Naive thymus-derived CD4-positive, alpha-beta T cell (primary cell): ENCODE results near the gene TMX1. TPM values are rescaled to one million over a fixed set of nuclear protein-coding genes. Genes with fewer than 3 reads are reported as not detected.

Experiments used
- ATAC-seq: fragments of 150-1000 bp; cut with Tn5 transposase; 2 replicates; pipeline ENCODE4 v1.10.0; 2021; ENCODE audit warnings: mild to moderate bottlenecking, moderate library complexity
- CTCF ChIA-PET: fragments of 350-600 bp; sonication (Branson Sonifier 250); formaldehyde crosslinking; loops from one replicate; lab custom pipeline; 2021; ENCODE audit warnings: antibody characterized with exemption; lab: Charles Lee
- POLR2A ChIA-PET: fragments of 350-600 bp; sonication (Branson Sonifier 250); formaldehyde crosslinking; loops from one replicate; lab custom pipeline; 2021; ENCODE audit warnings: antibody characterized with exemption, inconsistent platforms; lab: Charles Lee
- DNase-seq, 9 donors: peaks; one replicate each; pipeline versions ENCODE4 v3.0.0 to v3.0.0-alpha.2; 2020 to 2022; ENCODE audit warnings: mixed read lengths in 1 of 9
- H3K27ac ChIP-seq: one replicate; pipeline ENCODE4 v1.7.0; 2013; ENCODE audit warnings: mild to moderate bottlenecking, low read depth, low read length, moderate library complexity
- H3K27me3 ChIP-seq, 2 donors: one replicate each; pipeline ENCODE4 v1.7.0; 2013; ENCODE audit warnings: low read length in 2 of 2, mild to moderate bottlenecking in 2 of 2, moderate library complexity in 2 of 2; ENCODE audit not compliant: control insufficient read depth in 2 of 2, insufficient read depth in 2 of 2
- H3K36me3 ChIP-seq, 3 experiments: 1 replicate in 2 of 3; 2 replicates in 1 of 3; pipeline ENCODE4 v1.7.0; 2013; ENCODE audit warnings: low read length in 3 of 3, mild to moderate bottlenecking in 3 of 3, moderate library complexity in 1 of 3; ENCODE audit not compliant: insufficient read depth in 3 of 3, control insufficient read depth in 2 of 3
- H3K4me1 ChIP-seq, 2 donors: one replicate each; pipeline ENCODE4 v1.7.0; 2013; ENCODE audit warnings: low read length in 2 of 2, mild to moderate bottlenecking in 2 of 2, moderate library complexity in 1 of 2; ENCODE audit not compliant: control insufficient read depth in 2 of 2, insufficient read depth in 2 of 2
- H3K4me3 ChIP-seq: 2 replicates; pipeline ENCODE4 v1.7.0; 2013; ENCODE audit warnings: mild to moderate bottlenecking, low read length
- H3K9me3 ChIP-seq, 3 experiments: 1 replicate in 2 of 3; 2 replicates in 1 of 3; pipeline ENCODE4 v1.7.0; 2013; ENCODE audit warnings: low read length in 3 of 3; ENCODE audit not compliant: control insufficient read depth in 2 of 3
- H3K27ac Mint-ChIP-seq, 9 donors: one replicate each; pipeline ENCODE4 v1.8.0; 2020 to 2022; ENCODE audit warnings: mixed read lengths in 9 of 9, mild to moderate bottlenecking in 8 of 9, moderate library complexity in 5 of 9, inconsistent platforms in 2 of 9
- H3K27me3 Mint-ChIP-seq, 5 donors: one replicate each; pipeline ENCODE4 v1.8.0; 2021 to 2022; ENCODE audit warnings: mixed read lengths in 5 of 5, mild to moderate bottlenecking in 1 of 5
- H3K36me3 Mint-ChIP-seq, 5 donors: one replicate each; pipeline ENCODE4 v1.8.0; 2020 to 2022; ENCODE audit warnings: mixed read lengths in 5 of 5, mild to moderate bottlenecking in 3 of 5, inconsistent platforms in 1 of 5
- H3K4me1 Mint-ChIP-seq, 7 donors: one replicate each; pipeline ENCODE4 v1.8.0; 2020 to 2022; ENCODE audit warnings: mixed read lengths in 7 of 7, mild to moderate bottlenecking in 3 of 7, inconsistent platforms in 1 of 7
- H3K4me3 Mint-ChIP-seq, 10 donors: one replicate each; pipeline ENCODE4 v1.8.0; 2020 to 2022; ENCODE audit warnings: mild to moderate bottlenecking in 10 of 10, mixed read lengths in 10 of 10, moderate library complexity in 6 of 10, inconsistent platforms in 2 of 10
- H3K9me3 Mint-ChIP-seq, 11 donors: one replicate each; pipeline ENCODE4 v1.8.0; 2020 to 2022; ENCODE audit warnings: mixed read lengths in 11 of 11, mild to moderate bottlenecking in 4 of 11, inconsistent platforms in 1 of 11, moderate library complexity in 1 of 11
- intact Hi-C, 2 donors: fragments of 100-400 bp; cut with micrococcal nuclease; formaldehyde crosslinking; loops; one replicate each; pipeline ENCODE4 v1.15.1; 2023
- polyA plus RNA-seq, 2 donors: library from polyadenylated mRNA; unstranded; fragments of 300-500 nt; fragmentation: Illumina TruSeq; gene quantifications; one replicate each; pipeline ENCODE4 v1.2.3, GENCODE V29; 2021
- total RNA-seq, 6 experiments: library from RNA in 5 of 6; stranded (reverse) in 5 of 6; gene quantifications; 1 replicate in 5 of 6; 2 replicates in 1 of 6; pipeline ENCODE4 v1.2.3 and lab custom pipeline; 2021 to 2026

Gene TMX1
- total and polyA plus RNA-seq, 7 experiments from 2014 or later: 13.3 to 48.3 (median 23.1) TPM

GRCh38 chr14:51207621-51208020 lies 32.4 kb upstream of the TMX1 start:
- H3K4me1 ChIP-seq: no peaks in the 10 kb centered on the region
- Mint-ChIP-seq H3K4me3 (no peak overlapping the region), H3K27ac (no peak overlapping the region), H3K36me3 (peaks cover 0 to 11% (median 0%) of the 10 kb centered on the region in 5 donors), H3K9me3 (peaks cover 0 to 4% (median 0%) of the 10 kb centered on the region in 11 donors), H3K4me1 (no peaks in the 10 kb centered on the region), H3K27me3 (peaks cover 26 to 43% (median 29%) of the 10 kb centered on the region in 5 donors)
- ChIA-PET CTCF (no interaction called here), POLR2A (no interaction called here)
- ATAC-seq: no peak
- H3K36me3 ChIP-seq: no peaks in the 10 kb centered on the region
- intact Hi-C loops: no loop called here
- no peaks in the 10 kb centered on the region for H3K27me3 ChIP-seq
- DNase-seq: no peak
- no peak overlapping the region for H3K4me3 ChIP-seq
- no peaks in the 10 kb centered on the region for H3K9me3 ChIP-seq
- no peak overlapping the region for H3K27ac ChIP-seq

GRCh38 chr14:51208982-51209381 lies 31.1 kb upstream of the TMX1 start:
- Histone ChIP-seq H3K4me1 (no peaks in the 10 kb centered on the region), H3K36me3 (no peaks in the 10 kb centered on the region), H3K4me3 (no peak overlapping the region), H3K27me3 (no peaks in the 10 kb centered on the region), H3K9me3 (no peaks in the 10 kb centered on the region), H3K27ac (no peak overlapping the region)
- CTCF ChIA-PET: no interaction called here
- POLR2A ChIA-PET: no interaction called here
- intact Hi-C loops: no loop called here
- H3K36me3 Mint-ChIP-seq: peaks cover 0 to 11% (median 0%) of the 10 kb centered on the region in 5 donors
- no peak overlapping the region for H3K4me3 Mint-ChIP-seq
- no peak overlapping the region for H3K27ac Mint-ChIP-seq
- peaks cover 0 to 4% (median 0%) of the 10 kb centered on the region in 11 donors for H3K9me3 Mint-ChIP-seq
- ATAC-seq (no peak), DNase-seq (no peak)
- peaks cover 26 to 34% (median 29%) of the 10 kb centered on the region in 5 donors for H3K27me3 Mint-ChIP-seq
- no peaks in the 10 kb centered on the region for H3K4me1 Mint-ChIP-seq

- Mint-ChIP-seq H3K4me3 (no peak overlapping the region), H3K27me3 (peaks cover 25 to 31% (median 26%) of the 10 kb centered on the region in 5 donors), H3K36me3 (peaks cover 0 to 11% (median 0%) of the 10 kb centered on the region in 5 donors), H3K27ac (no peak overlapping the region), H3K9me3 (peaks cover 0 to under 1% (median 0%) of the 10 kb centered on the region in 11 donors), H3K4me1 (no peaks in the 10 kb centered on the region)
- CTCF ChIA-PET: no interaction called here
- Histone ChIP-seq H3K9me3 (no peaks in the 10 kb centered on the region), H3K36me3 (no peaks in the 10 kb centered on the region), H3K4me1 (no peaks in the 10 kb centered on the region), H3K4me3 (no peak overlapping the region), H3K27me3 (no peaks in the 10 kb centered on the region), H3K27ac (no peak overlapping the region)
- POLR2A ChIA-PET: no interaction called here
- ATAC-seq: no peak
- DNase-seq: no peak
- intact Hi-C loops: no loop called here
Observed at GRCh38 chr14:51209457-51209856, 30.6 kb upstream of the TMX1 start.

- Histone ChIP-seq H3K27ac (no peak overlapping the region), H3K4me1 (no peaks in the 10 kb centered on the region), H3K27me3 (no peaks in the 10 kb centered on the region), H3K36me3 (no peaks in the 10 kb centered on the region), H3K9me3 (no peaks in the 10 kb centered on the region), H3K4me3 (no peak overlapping the region)
- Mint-ChIP-seq H3K27ac (no peak overlapping the region), H3K9me3 (no peaks in the 10 kb centered on the region), H3K36me3 (peaks cover 0 to 8% (median 0%) of the 10 kb centered on the region in 5 donors), H3K4me3 (no peak overlapping the region), H3K4me1 (no peaks in the 10 kb centered on the region), H3K27me3 (peaks cover 19 to 27% (median 22%) of the 10 kb centered on the region in 5 donors)
- intact Hi-C loops: no loop called here
- no peak for ATAC-seq
- DNase-seq: no peak
- POLR2A ChIA-PET: no interaction called here
- CTCF ChIA-PET: no interaction called here
Observed at GRCh38 chr14:51210594-51210993, 29.5 kb upstream of the TMX1 start.

- Histone ChIP-seq H3K27me3 (no peaks in the 10 kb centered on the region), H3K27ac (no peak overlapping the region), H3K4me1 (no peaks in the 10 kb centered on the region), H3K9me3 (no peaks in the 10 kb centered on the region), H3K36me3 (no peaks in the 10 kb centered on the region), H3K4me3 (no peak overlapping the region)
- intact Hi-C loops: no loop called here
- peaks cover 0 to 4% (median 0%) of the 10 kb centered on the region in 5 donors for H3K36me3 Mint-ChIP-seq
- peaks cover 14 to 27% (median 22%) of the 10 kb centered on the region in 5 donors for H3K27me3 Mint-ChIP-seq
- no peak overlapping the region for H3K27ac Mint-ChIP-seq
- H3K4me3 Mint-ChIP-seq: no peak overlapping the region
- H3K4me1 Mint-ChIP-seq: no peaks in the 10 kb centered on the region
- POLR2A ChIA-PET: interaction anchor here (0.6 kb wide), 1 partner anchor 522 kb away, joined by 4 read pairs; no protein-coding TSS in a partner anchor
- DNase-seq (no peak), ATAC-seq (no peak)
- H3K9me3 Mint-ChIP-seq: peaks cover 0 to 3% (median 0%) of the 10 kb centered on the region in 11 donors
- CTCF ChIA-PET: no interaction called here
Observed at GRCh38 chr14:51211149-51211548, 28.9 kb upstream of the TMX1 start.

GRCh38 chr14:51216602-51217001 lies 23.4 kb upstream of the TMX1 start:
- no peak for DNase-seq
- Mint-ChIP-seq H3K27ac (no peak overlapping the region), H3K4me3 (no peak overlapping the region), H3K4me1 (no peaks in the 10 kb centered on the region), H3K27me3 (peaks cover 0 to 5% (median 0%) of the 10 kb centered on the region in 5 donors), H3K9me3 (peaks cover 0 to 5% (median 0%) of the 10 kb centered on the region in 11 donors), H3K36me3 (peaks cover 0 to 4% (median under 1%) of the 10 kb centered on the region in 5 donors)
- Histone ChIP-seq H3K27me3 (no peaks in the 10 kb centered on the region), H3K4me3 (no peak overlapping the region), H3K27ac (no peak overlapping the region), H3K4me1 (no peaks in the 10 kb centered on the region), H3K9me3 (no peaks in the 10 kb centered on the region), H3K36me3 (no peaks in the 10 kb centered on the region)
- POLR2A ChIA-PET: interaction anchor here (0.6 kb wide), 1 partner anchor 1077 kb away, joined by 3 read pairs; no protein-coding TSS in a partner anchor
- intact Hi-C loops: no loop called here
- no peak for ATAC-seq
- CTCF ChIA-PET: no interaction called here
